Esophagus squamous epithelium (tissue), 4 donors: Measurements from ENCODE around the gene GTPBP4.
"Not testable (repeated sequence)": the region's sequence is repeated elsewhere in the genome, so short reads cannot be mapped to it uniquely, and the experiment has no call there.

Experiments
- POLR2A ChIP-seq, 4 donors: fragments of 450-650 bp; IDR thresholded peaks; one replicate each; pipeline ENCODE4 v1.6.1; 2017; ENCODE audit warnings: antibody characterized with exemption in 4 of 4, mild to moderate bottlenecking in 4 of 4, moderate library complexity in 3 of 4
- TF ChIP-seq, protein P1 (sequence below), 6 experiments: fragments of 450-650 bp in 4 of 6; fragments of 200-600 bp in 2 of 6; sonication (generic) in 2 of 6; IDR thresholded peaks; one replicate each; pipeline ENCODE4 v1.5.1; 2016 to 2019; ENCODE audit warnings: antibody characterized with exemption in 6 of 6, mild to moderate bottlenecking in 4 of 6, moderate library complexity in 4 of 6

DNA sequence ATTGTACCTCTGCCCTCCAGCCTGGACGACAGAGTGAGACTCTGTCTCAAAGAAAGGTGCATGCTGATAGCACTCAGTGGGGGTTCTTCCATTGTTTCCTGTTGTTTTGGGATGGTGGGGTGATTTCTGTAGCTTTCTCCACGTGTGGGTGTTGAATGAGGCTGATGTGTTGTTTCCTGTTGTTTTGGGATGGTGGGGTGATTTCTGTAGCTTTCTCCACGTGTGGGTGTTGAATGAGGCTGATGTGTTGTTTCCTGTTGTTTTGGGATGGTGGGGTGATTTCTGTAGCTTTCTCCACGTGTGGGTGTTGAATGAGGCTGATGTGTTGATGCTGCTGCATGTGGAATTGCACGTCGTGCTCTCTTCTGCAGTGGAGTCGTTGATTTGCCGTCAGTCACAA is 21.7 kb downstream of the GTPBP4 start:
- TF ChIP-seq, protein P1, sequence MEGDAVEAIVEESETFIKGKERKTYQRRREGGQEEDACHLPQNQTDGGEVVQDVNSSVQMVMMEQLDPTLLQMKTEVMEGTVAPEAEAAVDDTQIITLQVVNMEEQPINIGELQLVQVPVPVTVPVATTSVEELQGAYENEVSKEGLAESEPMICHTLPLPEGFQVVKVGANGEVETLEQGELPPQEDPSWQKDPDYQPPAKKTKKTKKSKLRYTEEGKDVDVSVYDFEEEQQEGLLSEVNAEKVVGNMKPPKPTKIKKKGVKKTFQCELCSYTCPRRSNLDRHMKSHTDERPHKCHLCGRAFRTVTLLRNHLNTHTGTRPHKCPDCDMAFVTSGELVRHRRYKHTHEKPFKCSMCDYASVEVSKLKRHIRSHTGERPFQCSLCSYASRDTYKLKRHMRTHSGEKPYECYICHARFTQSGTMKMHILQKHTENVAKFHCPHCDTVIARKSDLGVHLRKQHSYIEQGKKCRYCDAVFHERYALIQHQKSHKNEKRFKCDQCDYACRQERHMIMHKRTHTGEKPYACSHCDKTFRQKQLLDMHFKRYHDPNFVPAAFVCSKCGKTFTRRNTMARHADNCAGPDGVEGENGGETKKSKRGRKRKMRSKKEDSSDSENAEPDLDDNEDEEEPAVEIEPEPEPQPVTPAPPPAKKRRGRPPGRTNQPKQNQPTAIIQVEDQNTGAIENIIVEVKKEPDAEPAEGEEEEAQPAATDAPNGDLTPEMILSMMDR (IDR thresholded peaks at IDR 0.05), result not testable (repeated sequence)
- TF ChIP-seq POLR2A (IDR thresholded peaks at IDR 0.05), result not testable (repeated sequence)
